Measurements from ENCODE around the gene KRT84.
"Not testable (repeated sequence)": the region's sequence is repeated elsewhere in the genome, so short reads cannot be mapped to it uniquely, and the experiment has no call there.

The KRT84 gene

GRCh38 chr12:52360663-52361271 is 24.7 kb downstream of the KRT84 start:
- DNase-seq (ENCODE audit: low read depth, low spot score): no peak

- no peak for DNase-seq (ENCODE audit: low read depth, low spot score)
Observed at GRCh38 chr12:52360106-52360662, 25.3 kb downstream of the KRT84 start.

DNA sequence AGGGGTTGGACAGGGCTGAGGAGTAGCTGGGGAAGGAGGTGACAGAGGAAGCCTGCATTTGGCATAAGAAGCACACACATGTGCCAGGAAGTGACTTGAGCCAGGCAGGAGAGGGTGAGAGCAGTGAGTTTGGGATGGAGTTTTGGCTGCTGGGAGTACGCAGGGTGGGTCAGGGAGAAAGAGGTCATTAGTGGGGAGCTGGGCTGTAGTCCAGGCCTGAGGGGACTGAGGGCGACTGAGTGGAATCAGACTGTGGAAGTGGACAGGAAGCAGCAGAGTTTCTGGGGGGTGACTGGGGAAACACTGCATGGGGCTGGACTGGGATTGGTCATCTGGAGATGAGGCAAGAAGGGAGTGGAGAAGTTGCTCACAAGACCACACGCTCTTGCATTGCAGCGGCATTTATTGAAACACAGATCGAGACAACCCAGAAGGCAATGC is 25.8 kb downstream of the KRT84 start:
- DNase-seq (ENCODE audit: low read depth, low spot score): no peak

- DNase-seq (ENCODE audit: low read depth, low spot score): no peak
Observed at GRCh38 chr12:52358575-52359350, 26.7 kb downstream of the KRT84 start.

DNA sequence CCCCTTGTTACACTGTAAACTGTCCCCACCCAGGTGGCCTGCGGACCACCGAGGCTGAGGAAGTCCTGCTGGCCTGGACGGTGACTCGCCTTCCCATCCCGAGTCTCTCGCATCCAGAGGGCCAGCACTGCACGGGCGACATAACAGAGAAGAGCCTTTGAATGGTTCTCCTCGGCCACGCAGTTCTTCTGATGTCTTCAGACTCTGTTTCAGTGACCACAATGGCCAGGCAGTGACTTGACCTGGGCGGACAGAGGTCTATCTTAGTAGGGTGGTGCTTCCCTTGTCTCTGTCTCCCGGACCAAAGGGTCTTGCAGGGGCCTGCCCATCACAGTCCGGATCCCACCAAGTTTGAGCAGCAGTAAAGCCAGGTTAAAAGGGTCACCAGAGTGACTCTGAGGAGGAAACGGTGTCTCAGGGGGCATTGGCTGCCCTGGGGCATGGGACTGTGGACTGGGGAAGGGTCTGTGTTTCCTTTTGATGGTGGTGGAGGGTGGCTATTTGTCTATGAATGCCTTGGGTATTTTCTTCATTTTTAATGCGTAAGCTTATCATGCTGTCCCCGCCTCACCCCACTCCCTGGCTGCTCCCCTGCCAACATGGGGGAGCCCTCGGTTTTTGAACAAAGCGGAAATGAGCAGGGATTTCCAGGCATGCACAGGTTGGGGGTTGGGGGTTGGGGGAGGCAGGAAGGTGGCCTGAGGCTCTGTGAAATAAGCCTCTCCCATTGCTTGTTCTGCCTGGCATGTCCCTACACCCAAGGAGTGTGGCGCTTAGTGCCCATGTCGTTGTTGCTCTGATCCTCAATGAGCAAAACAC is 28.5 kb downstream of the KRT84 start:
- no peak for DNase-seq (ENCODE audit: low read depth, low spot score)

GRCh38 chr12:52356031-52356761 is 29.3 kb downstream of the KRT84 start:
- no peak for DNase-seq (ENCODE audit: low read depth, low spot score)

- no peak for DNase-seq (ENCODE audit: low read depth, low spot score)
Observed at GRCh38 chr12:52355176-52355575, 30.3 kb downstream of the KRT84 start.

- DNase-seq (ENCODE audit: low read depth, low spot score): no peak
Observed at GRCh38 chr12:52354200-52354599, 31.3 kb downstream of the KRT84 start.

- DNase-seq (ENCODE audit: low read depth, low spot score): no peak
Observed at GRCh38 chr12:52353766-52354165, 31.7 kb downstream of the KRT84 start.

- no peak for DNase-seq (ENCODE audit: low read depth, low spot score)
Observed at GRCh38 chr12:52352951-52353350, 32.5 kb downstream of the KRT84 start.

GRCh38 chr12:52351196-52352059 is 34.0 kb downstream of the KRT84 start:
- DNase-seq (ENCODE audit: low read depth, low spot score): no peak

GRCh38 chr12:52350786-52351185 is 34.7 kb downstream of the KRT84 start:
- no peak for DNase-seq (ENCODE audit: low read depth, low spot score)

DNA sequence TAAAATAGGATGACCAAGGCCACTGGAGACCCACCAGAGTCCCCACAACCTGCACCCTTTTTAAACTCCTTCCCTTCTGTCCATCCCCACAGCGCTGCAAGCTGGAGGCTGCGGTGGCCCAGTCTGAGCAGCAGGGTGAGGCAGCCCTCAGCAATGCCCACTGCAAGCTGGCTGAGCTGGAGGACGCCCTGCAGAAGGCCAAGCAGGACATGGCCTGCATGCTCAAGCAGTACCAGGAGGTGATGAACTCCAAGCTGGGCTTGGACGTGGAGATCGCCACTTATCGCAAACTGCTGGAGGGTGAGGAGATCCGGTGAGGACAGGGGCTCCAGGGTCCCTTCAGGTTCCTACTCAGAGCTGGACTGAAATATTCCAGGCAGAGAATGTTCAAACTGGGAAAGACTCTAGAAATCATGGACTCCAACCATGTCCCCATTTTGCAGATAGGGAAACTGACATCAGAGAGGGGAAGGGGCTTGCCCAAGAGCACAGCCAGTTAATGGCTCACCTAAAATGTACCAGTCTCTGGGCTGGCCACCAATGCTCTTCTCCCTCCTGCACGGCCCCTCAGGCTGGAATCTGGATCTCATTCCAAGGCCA is 35.3 kb downstream of the KRT84 start:
- DNase-seq (ENCODE audit: low read depth, low spot score): no peak

GRCh38 chr12:52349196-52349595 is 36.3 kb downstream of the KRT84 start:
- DNase-seq (ENCODE audit: low read depth, low spot score): no peak

DNA sequence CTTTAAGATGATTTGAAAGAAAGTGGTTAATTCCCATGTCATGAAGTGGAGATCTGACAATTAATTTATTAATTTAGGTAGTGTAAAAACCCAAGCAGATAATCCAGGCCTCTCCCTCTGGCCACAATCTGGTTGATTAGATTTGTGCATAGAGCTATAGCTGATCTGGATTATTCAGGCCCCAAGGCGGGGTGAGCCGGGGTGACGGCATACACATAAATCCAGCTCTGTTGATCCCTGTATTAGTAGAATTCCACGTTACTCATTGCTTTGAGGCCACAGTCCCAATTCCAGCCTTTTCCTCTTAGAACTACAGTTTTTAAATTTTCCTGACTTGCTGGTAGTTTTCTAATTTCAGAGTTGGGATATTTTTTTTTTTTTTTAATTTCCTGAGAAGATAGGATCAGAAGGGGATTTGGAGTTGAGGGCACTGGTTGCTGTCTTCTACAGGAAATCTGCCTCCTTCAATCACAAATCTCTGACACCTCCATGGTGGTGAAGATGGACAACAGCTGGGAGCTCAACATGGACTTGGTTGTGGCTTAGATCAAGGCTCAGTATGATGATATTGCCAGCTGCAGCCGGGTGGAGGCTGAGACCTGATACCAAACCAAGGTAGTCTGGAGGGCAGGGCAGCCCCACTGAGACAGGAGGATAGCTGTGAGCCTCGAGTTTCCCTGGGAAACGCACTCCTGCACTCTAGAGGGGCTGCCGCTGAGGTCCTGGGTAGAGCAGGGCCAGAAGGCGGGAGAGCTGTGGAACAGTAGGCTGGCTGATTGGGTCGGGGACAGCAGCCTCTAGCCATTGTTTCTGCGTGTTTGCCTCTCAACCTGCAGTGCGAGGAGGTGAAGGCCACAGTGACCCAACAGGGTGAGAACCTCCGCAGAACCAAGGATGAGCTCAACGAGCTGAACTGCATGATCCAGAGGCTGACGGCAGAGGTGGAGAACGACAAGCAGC is 37.6 kb downstream of the KRT84 start:
- no peak for DNase-seq (ENCODE audit: low read depth, low spot score)

GRCh38 chr12:52347016-52347415 is 38.4 kb downstream of the KRT84 start:
- DNase-seq (ENCODE audit: low read depth, low spot score): no peak

DNA sequence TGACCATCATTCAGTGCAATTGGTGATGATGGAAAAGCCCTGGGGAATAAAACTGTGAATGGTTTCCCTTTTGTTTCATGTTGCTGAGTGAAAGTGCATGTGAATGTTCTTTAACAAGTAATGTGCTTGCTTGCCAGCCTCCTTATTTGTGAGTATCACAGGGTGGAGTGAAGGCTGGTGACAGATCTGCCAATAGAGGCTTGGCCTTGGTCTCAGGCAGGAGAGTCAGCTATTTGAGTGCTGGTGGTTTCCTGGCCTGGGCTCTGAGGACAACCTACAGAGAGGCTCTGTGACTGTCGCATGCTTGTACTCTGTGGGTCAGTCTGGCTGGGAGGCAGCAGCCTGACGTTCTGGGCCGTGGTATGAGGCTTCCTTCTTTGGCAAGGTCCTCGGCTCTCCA is 38.9 kb downstream of the KRT84 start:
- no peak for DNase-seq (ENCODE audit: low read depth, low spot score)

- DNase-seq (ENCODE audit: low read depth, low spot score): not testable (repeated sequence)
Observed at GRCh38 chr12:52345041-52345440, 40.4 kb downstream of the KRT84 start.

DNA sequence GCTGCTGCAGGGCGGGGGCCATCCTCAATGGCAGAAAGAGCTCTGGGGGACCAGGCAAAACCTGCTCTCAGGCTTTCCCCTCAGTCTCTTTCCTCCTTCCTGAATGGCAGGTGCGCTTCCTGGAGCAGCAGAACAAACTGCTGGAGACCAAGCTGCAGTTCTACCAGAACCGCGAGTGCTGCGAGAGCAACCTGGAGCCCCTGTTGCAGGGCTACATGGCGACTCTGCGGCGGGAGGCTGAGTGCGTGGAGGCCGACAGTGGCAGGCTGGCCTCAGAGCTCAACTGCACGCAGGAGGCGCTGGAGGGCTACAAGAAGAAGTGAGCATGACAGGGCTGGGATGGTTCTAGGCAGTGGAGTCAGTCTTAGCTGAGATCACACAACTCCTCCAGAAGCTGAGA is 41.3 kb downstream of the KRT84 start:
- DNase-seq (ENCODE audit: low read depth, low spot score): no peak
